HUES6 (cell line): ENCODE measurements around the gene SLC31A1.
"Not testable (repeated sequence)": the region's sequence is repeated elsewhere in the genome, so short reads cannot be mapped to it uniquely, and the experiment has no call there.

Experiments used
- H3K27ac ChIP-seq: 2 replicates; pipeline ENCODE4 v1.7.0; 2013; ENCODE audit warnings: low read depth, mild to moderate bottlenecking, low read length, inconsistent platforms
- H3K27me3 ChIP-seq: 2 replicates; pipeline ENCODE4 v1.6.1; 2013; ENCODE audit warnings: low read length; ENCODE audit not compliant: control insufficient read depth, insufficient read depth
- H3K36me3 ChIP-seq: 2 replicates; pipeline ENCODE4 v1.6.1; 2013; ENCODE audit warnings: low read length; ENCODE audit not compliant: control insufficient read depth, insufficient read depth
- H3K4me1 ChIP-seq: 2 replicates; pipeline ENCODE4 v1.6.1; 2013; ENCODE audit warnings: low read length; ENCODE audit not compliant: control insufficient read depth, insufficient read depth
- H3K4me3 ChIP-seq: 2 replicates; pipeline ENCODE4 v1.5.1; 2013; ENCODE audit warnings: low read depth, low read length
- H3K9ac ChIP-seq: one replicate; pipeline ENCODE4 v1.6.1; 2013; ENCODE audit warnings: mild to moderate bottlenecking, low read length
- H3K9me3 ChIP-seq: 2 replicates; pipeline ENCODE4 v1.6.1; 2013; ENCODE audit warnings: low read depth, low read length; ENCODE audit not compliant: control insufficient read depth, insufficient read depth

SLC31A1 gene

DNA sequence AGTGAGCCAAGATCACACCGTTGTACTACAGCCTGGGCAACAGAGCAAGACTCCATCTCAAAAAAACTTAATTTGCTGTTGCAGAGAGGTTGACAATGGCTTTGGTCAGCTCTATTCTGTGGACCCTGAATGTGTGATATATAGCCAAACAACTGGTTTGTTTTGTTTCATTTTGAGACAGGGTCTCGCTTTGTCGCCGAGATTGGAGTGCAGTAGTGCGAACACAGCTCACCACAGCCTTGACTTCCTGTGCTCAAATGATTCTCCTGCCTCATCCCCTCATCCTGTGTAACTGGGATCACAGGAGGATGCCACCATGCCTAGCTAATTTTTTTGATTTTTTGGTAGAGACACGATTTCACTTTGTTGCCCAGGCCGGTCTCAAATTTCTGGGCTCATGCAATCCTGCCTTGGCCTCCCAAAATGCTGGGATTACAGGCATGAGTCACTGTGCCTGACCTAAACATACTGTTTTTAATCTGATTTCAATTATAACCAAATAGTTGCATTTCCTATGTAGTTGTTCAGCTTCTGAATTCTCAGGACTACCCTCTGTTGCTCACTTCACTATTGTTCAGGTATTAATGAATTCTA is 72.0 kb downstream of the SLC31A1 start:
- Histone ChIP-seq H3K4me3 (no peak overlapping the region), H3K4me1 (no peaks in the 10 kb centered on the region), H3K9ac (no peak overlapping the region), H3K9me3 (no peaks in the 10 kb centered on the region), H3K27ac (no peak overlapping the region), H3K36me3 (peaks cover 54% of the 10 kb centered on the region), H3K27me3 (no peaks in the 10 kb centered on the region)

DNA sequence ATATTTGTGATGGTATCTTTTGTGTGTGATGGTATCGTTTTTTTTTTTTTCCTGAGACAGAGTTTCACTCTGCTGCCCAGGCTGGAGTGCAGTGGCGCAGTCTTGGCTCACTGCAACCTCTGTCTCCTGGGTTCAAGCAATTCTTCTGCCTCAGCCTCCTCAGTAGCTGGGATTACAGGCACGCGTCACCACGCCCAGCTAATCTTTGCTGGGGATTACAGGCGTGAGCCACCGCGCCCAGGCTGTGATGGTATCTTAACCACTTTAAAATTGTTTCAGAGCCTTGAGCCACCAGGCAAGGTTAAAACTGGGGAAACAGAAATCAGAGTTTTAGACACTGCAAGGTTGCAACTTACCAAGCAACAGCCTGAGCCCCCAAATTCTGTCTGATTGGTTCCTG is 74.9 kb downstream of the SLC31A1 start:
- H3K27me3 ChIP-seq, H3K4me1 ChIP-seq, H3K4me3 ChIP-seq, H3K9me3 ChIP-seq, H3K9ac ChIP-seq, H3K27ac ChIP-seq: not testable (repeated sequence)
- H3K36me3 ChIP-seq = peaks cover 26% of the 10 kb centered on the region

DNA sequence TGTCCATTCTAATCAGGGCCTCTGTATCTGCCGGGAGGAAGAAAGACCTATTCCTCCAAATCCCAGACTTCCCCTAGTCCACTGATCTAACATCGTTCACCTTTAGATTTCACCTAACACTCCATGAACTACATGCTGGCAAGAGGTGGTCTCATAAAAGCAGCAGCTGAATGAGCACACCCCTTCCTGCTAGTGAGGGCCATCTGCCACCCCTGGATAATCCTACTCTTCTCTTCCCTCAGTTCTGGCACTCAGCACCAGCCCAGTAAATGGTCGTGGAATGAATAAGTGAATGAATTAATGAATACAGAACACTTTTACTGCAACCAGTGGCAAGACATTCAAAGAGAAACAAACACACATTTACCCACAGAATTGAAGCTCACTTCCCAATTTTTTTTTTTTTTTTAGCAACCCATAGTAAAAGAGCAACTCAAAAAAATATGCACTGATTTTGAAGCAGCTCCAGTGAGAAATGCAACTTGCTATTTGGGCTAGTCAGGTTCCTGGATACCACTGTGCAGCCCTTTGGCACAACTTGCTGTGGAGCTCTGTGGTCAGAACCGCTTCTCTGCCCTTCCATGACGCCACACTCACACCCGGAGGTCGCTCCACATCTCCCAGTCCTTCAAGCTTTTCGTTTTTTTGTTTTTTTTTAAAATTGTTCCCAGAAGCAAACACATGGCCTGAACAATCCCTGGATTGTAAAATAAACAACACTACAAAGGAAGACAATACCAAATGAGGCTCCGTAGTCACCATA is 75.6 kb downstream of the SLC31A1 start:
- Histone ChIP-seq H3K9ac (no peak overlapping the region), H3K27ac (no peak overlapping the region), H3K27me3 (no peaks in the 10 kb centered on the region), H3K9me3 (no peaks in the 10 kb centered on the region), H3K36me3 (peaks cover 18% of the 10 kb centered on the region), H3K4me3 (no peak overlapping the region), H3K4me1 (no peaks in the 10 kb centered on the region)

DNA sequence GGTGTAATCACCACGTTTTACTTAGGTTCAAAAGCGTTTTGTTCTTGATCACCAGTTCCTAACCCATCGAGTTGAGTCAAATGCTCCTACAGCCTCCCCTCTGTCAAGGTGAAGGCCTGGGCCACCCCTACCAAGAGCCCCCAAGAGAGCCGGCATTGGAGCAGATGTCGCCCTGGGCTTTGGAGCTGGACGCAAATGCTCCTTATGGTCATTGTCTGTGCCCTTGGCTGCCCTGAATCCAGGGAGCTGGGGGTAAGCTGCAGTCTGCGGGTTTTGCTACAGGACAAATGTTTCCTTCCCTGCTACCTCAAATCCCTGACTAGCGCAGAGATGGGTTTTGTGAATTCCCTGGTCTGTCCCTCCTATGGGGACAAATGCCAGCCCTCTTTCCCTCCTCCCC is 77.0 kb downstream of the SLC31A1 start:
- H3K36me3 ChIP-seq = peaks cover 5% of the 10 kb centered on the region
- peaks cover 5% of the 10 kb centered on the region; the same call in 1 of the 2 replicates for H3K4me1 ChIP-seq
- no peak overlapping the region for H3K4me3 ChIP-seq
- H3K9me3 ChIP-seq = no peaks in the 10 kb centered on the region
- no peak overlapping the region for H3K9ac ChIP-seq
- H3K27me3 ChIP-seq = no peaks in the 10 kb centered on the region
- no peak overlapping the region for H3K27ac ChIP-seq

DNA sequence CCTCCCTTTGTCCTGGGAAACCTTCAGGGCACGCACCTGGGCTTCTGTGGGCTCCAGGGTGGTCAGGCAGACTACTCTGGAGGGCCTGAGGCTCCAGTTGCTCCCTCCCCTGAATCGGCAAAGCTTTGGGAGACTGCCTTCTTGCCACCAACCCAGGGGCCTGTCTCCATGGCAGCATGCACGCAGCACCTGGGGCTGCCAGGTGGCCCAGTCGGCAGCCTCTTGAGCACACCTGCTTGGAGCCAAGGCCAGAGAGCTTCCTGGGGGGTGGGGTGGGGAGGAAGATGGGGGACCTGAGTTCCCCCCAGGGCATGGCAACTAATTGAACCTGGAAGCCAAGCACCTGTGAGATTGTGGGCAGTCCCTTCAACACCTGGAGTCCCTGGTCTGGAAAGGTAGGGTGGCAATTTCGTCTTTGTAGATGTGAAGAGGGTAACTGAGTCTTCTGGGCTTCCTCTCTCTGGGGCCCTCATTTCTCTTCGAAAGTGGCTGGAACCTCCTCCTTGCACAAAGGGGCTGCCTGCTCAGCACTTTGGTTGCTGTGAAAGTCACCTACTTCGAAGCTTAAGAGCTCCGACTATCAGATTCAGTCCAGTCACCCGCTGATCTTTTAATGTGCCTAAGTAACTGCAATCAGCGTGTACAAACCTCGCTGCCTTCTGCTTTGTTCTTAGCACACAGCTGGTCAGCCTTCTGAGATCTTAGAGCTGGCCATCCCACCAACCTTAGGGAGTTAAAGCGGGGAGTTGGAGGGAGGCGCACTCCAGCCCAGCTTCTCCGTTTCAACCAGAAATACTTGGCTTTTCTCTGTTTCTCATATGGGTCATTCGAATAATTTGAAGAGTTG is 77.8 kb downstream of the SLC31A1 start:
- no peaks in the 10 kb centered on the region for H3K27me3 ChIP-seq
- H3K4me1 ChIP-seq = peaks cover 5% of the 10 kb centered on the region; the same call in 1 of the 2 replicates
- H3K36me3 ChIP-seq = no peaks in the 10 kb centered on the region
- H3K4me3 ChIP-seq = no peak overlapping the region
- H3K27ac ChIP-seq = no peak overlapping the region
- no peak overlapping the region for H3K9ac ChIP-seq
- H3K9me3 ChIP-seq = no peaks in the 10 kb centered on the region

DNA sequence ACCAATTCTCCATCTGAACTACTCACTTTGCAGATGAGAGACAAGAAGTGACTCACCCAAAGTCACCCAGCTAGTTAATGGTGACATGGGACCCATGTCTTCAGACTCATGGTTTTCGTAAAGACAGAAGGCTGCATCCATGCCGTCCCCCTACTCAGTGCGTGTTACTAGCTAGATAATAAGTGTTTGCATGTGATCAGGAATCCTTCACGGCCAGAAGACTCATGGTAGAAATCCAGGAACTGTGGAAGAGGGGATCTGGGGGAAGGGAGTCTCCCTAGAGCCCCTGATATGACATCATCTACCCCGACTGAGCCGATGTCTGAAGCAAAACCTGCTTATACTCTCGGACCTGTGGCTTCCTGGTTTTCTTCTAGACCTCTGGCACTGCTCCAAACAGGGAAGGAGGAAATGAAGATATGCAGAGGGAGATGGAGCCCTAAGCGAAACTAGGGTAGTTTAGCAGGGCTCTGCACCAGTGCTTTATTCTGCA is 78.5 kb downstream of the SLC31A1 start:
- Histone ChIP-seq H3K27me3 (no peaks in the 10 kb centered on the region), H3K9ac (no peak overlapping the region), H3K27ac (no peak overlapping the region), H3K4me3 (no peak overlapping the region), H3K9me3 (no peaks in the 10 kb centered on the region), H3K4me1 (peaks cover 5% of the 10 kb centered on the region; the same call in 1 of the 2 replicates), H3K36me3 (no peaks in the 10 kb centered on the region)

DNA sequence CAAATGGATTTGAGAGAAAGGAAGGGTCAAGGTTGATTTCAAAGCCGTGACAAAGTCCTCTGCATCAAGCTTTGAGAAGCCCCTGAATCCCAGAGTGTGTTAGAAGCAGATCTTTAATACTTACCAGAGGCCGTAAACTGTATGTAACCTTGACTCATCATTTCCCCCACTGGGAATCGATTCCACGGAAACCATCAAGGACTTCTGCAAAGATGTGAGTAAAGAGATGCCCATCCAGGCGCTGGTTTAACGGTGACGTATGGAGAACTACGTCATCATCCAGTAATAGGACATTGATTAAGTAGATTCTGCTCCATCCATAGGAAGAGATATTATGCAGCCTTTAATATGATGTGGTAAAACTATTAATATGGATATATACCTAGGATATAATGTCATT is 80.2 kb downstream of the SLC31A1 start:
- H3K4me3 ChIP-seq = no peak overlapping the region
- no peaks in the 10 kb centered on the region for H3K27me3 ChIP-seq
- no peak overlapping the region for H3K27ac ChIP-seq
- H3K36me3 ChIP-seq = no peaks in the 10 kb centered on the region
- H3K9me3 ChIP-seq = no peaks in the 10 kb centered on the region
- H3K4me1 ChIP-seq = peaks cover 5% of the 10 kb centered on the region; the same call in 1 of the 2 replicates
- H3K9ac ChIP-seq = no peak overlapping the region

DNA sequence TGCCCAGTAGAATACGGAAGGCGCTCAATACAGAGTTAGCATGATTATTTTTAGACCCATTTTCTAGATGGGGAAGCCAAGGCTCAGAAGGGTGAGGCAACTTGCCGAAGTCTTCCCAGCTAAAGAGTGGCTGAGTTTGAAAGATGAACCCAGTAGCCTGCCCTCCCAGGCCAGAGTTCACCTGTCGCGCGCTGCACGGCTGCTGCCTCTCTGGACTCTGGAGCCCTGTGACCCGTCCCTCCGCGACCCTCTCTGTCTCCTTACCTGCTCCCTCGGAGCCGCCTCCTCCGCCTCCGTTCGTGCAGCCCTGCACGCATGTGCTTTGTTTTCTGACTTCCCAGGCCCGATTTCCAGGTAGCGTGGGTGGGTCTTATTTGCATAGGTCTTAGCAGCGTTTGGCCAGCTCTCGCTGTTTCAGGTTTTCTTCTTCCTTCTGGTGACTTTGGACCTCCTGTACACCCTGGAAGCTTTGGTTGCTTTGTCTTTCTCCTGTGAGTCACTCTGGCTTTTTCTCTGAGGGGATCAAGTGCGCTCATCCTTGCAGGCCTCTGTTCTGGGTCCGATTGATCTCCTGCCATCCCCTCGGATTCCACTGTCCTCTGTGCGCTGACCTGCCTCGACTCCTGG is 81.6 kb downstream of the SLC31A1 start, which contains the start of gene RNF183:
RNF183 (minus strand) TSS at position 585 of the 627 bp plus-strand sequence. CDS start 5,192 bp downstream, outside the sequence.
- Histone ChIP-seq H3K27me3 (no peaks in the 10 kb centered on the region), H3K36me3 (no peaks in the 10 kb centered on the region), H3K9ac (no peak within 1 kb of the TSS), H3K4me1 (peaks cover 5% of the 10 kb centered on the region; the same call in 1 of the 2 replicates), H3K27ac (no peak within 1 kb of the TSS), H3K9me3 (no peaks in the 10 kb centered on the region), H3K4me3 (no peak within 1 kb of the TSS)

DNA sequence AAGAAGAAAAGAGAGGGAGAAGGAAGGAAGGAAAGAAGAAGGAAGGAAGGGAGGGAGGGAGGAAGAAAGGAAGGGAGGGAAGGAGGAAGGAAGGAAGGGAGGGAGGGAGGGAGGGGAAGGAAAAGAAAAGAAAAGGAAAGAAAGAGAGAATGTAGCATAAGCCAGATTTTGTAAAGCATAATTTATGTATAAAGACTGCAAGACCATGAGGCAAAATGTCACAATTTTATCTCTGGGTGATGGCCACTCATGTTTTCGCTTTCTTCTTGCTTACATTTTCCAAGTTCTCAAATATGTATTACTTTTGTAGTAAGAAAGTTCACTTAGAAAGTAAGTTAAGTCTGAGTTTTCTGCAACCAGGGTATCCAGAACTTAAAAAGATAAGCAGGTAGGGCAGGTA is 85.2 kb downstream of the SLC31A1 start:
- Histone ChIP-seq H3K27me3 (no peaks in the 10 kb centered on the region), H3K36me3 (no peaks in the 10 kb centered on the region), H3K9me3 (no peaks in the 10 kb centered on the region), H3K4me1 (peaks cover 5% of the 10 kb centered on the region; the same call in 1 of the 2 replicates), H3K27ac (no peak overlapping the region), H3K9ac (no peak overlapping the region), H3K4me3 (no peak overlapping the region)

DNA sequence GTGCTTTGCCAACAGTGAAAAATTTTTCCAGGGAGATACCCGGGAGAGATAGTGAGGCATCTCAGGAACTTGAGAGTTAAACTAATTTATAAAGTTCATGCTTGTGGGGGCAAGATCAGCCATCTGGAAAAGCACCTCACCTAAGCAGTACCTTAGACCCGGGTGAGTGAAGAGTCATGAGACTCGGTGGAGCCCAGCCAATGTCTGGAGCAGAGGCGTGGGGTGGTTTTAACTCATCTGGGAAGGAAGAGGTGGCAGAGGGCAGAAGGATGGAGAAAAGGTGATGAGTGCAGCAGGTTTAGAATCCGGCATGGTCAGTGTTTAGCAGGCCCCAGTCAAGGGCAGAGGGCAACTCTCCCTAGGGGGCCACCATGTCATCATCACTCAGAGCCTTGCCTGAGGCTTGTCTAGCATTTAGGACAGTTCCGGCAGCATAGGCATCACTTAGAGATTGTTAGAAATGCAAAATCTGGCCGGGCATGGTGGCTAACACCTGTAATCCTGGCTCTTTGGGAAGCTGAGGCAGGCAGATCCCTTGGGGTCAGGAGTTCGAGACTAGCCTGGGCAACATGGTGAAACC is 86.1 kb downstream of the SLC31A1 start:
- Histone ChIP-seq H3K27ac (no peak overlapping the region), H3K9ac (no peak overlapping the region), H3K9me3 (no peaks in the 10 kb centered on the region), H3K4me3 (no peak overlapping the region), H3K27me3 (no peaks in the 10 kb centered on the region), H3K4me1 (peaks cover 5% of the 10 kb centered on the region; the same call in 1 of the 2 replicates), H3K36me3 (no peaks in the 10 kb centered on the region)
